HG03558 (cell line): ENCODE results near the gene DAPK2.
"Not testable (repeated sequence)": the region's sequence is repeated elsewhere in the genome, so short reads cannot be mapped to it uniquely, and the experiment has no call there.

Experiments
- ATAC-seq: cut with Tn5 transposase; IDR thresholded peaks from one replicate; pipeline ENCODE4 v1.9.1; 2021; ENCODE audit warnings: moderate number of reproducible peaks; ENCODE audit not compliant: unreplicated experiment; ENCODE audit errors: extremely low read depth

Gene DAPK2

DNA sequence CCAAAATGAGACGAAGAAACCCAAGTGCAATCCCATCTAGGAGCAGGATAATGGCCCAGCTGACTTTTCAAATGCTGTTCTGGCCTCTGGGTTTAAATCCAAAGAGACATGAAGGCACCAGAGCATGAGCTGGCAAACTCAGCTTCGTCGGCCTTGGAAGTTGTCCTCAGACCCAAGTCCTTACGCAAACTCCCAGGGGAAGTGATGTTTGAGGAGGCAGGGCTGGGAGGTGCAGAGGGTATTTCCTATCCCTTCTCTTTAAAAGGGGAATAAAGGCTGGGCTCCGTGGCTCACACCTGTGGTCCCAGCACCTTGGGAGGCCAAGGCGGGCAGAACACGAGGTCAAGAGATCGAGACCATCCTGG lies 143.6 kb downstream of the DAPK2 start:
- ATAC-seq = no peak

DNA sequence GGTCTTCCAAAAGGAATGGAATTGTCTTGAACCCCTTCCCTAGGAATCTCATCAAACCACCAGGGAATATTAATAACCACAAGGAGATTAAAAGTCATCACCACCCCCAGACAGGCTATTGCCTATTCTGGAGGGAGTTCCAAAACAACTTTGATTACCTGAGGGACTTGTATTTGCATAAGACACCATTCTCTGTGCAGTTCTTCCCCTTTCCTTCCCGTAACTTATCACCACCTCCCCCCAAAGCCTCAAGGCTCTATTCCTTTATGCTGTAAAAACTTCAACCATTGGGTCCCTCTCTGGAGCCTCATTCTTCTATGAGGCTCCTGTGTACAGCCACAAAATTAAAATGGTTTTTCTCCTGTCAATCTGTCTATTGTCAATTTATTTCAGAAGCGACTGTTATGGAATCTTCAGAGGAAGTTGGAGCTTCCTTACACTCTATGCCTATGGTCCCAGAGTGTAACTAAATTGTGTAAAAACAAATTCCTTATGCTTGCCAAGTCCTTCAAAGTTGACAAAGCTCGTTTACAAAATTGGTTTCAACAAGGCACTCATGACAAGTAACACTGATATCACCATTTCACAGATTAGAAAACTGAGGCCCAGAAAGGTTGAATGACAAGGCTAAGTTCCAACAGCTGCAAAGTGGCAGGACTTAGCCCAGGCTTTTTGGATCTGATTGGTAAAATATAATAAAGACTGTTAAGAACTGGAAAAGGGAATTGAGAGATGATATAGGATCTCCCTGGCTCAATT lies 144.2 kb downstream of the DAPK2 start:
- ATAC-seq = no peak

DNA sequence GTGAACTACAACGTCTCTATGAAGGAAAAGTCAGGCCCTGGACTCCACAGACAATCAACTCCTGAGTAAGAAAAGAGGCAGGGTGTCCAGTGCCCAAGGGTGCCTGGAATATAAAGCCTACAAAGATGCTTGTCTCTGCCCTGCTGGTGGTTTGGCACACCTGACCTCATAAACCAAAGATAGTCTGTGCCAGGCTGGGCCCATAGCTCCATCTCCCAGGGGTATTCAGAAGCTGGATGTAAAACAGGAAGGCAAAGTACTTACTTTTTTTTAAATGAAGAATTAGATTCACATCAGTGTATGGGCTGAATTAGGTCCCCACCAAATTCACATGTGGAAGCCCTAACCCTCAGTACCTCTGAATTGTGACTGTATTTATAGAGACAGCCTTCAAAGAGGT lies 146.0 kb downstream of the DAPK2 start:
- no peak for ATAC-seq

DNA sequence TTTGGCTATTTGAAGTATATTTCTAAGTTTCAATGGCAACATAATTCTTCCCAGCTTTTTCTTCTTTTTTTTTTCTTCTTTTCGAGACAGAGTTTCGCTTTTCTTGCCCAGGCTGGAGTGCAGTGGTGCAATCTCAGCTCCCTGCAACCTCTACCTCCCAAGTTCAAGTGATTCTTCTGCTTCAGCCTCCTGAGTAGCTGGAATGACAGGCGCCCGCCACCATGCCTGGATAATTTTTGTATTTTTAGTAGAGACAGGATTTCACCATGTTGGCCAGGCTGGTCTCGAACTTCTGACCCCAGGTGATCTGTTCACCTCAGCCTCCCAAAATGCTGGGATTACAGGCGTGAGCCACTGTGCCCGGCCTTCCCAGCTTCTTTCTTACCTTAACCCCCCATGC lies 146.7 kb downstream of the DAPK2 start:
- not testable (repeated sequence) for ATAC-seq

DNA sequence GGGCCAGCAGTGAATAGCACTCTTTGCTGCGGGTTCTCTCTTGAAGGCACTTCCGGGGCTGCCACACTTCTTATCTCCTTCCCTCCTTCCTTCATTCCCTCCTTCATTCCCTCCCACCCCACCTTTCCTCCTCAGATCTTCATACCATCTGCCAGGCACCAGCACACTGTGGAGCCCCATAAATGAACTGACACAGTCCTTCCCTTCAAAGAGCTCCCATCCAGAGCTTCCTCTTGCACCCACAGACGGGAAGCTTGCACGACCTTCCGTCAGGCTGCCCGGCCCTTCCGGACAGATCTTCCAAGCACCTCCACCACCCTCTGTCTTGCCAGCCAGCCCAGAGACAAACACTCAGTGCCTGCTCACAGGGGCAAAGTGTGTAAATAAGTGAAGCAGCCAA lies 147.1 kb downstream of the DAPK2 start:
- ATAC-seq = no peak

DNA sequence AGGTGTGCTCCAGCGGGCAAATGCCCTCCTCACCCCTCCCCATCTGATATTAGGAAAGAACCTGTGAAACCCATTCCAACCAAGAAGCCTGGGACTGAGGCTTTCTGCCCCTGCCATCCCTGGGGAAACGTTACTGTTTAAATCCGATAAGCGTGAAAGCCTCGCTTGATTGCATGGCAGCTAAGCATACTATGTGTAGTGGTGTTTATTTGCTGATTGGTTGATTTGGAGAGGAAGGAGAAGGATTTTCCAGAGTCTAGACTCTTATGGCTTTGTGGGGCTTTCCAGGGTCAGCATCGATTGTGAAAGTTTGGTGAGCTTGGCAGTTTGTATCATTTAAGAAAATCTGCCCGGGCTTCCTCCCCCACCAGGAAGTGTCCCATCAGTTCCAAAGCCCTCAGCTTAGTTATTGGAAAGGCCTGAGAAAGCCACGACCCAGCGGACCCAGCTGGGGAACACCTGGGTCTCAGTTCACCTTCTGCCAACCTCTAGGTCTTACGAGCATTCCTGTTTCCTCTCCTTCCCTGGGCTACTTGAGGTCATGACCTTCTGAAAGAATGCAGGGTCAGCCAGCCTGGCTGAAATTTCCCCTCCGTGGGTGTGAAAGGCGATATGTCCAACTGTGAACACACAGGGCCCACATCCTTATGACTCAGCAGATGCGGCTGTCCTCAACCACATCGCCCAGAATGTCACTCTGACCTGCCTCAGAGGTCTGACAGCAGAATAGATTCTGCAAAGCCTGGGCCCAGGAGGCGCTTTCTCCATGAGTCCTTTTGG lies 149.8 kb downstream of the DAPK2 start:
- peak; percentile 56 for ATAC-seq

DNA sequence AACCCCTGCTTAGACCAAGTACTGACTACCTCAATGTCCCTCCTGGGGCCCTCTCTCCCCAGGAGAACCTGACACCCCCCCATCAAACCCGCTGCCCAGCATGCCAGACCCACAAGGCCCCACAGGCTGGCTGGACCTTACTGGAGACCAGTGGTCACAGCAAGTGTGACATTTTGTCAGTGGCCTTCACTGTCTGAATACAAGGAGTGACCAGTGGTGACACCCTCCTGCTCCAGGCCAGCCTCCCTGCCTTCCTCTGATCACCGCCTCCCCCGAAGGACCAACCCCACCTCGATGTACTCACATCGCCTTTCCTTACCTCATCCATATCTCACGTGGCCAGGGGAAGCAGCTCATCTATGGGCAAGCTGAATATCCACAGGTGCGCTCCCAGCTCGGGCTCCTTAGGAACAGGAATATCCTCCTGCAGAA lies 150.5 kb downstream of the DAPK2 start:
- ATAC-seq = no peak

DNA sequence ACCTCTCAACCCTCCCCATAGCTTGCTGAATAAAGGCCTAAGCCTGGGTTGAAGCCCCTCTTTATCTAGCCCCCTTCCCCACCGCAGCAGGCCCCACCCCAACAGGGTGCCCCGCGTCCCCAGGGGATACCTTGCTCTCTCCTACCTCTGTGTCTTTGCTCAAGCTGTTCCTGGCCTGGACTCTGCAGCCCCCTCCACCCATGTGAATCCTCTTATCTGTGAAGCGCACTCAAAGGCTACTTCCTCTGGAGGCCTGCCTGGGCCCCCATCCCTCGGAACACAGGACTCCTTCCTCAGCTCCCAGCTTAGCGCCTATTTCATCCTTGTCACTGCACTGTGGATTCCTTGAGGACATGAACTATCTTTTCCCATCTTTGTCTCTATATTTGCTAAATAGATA lies 151.1 kb downstream of the DAPK2 start:
- ATAC-seq = no peak

DNA sequence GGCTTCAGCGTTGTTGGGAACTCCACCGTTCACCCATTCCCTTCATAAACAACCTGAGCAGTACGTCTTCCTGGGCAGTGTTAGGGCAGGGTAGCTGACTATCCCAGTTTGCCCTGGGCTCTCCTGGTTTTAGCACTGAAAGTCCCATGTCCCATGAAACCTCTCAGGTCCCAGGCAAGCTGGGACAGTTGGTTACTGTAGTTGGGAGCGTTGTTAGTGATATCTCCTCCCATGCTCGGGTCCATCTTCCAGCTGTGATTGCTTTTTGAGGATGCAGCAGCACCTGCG lies 151.7 kb downstream of the DAPK2 start:
- ATAC-seq = no peak

DNA sequence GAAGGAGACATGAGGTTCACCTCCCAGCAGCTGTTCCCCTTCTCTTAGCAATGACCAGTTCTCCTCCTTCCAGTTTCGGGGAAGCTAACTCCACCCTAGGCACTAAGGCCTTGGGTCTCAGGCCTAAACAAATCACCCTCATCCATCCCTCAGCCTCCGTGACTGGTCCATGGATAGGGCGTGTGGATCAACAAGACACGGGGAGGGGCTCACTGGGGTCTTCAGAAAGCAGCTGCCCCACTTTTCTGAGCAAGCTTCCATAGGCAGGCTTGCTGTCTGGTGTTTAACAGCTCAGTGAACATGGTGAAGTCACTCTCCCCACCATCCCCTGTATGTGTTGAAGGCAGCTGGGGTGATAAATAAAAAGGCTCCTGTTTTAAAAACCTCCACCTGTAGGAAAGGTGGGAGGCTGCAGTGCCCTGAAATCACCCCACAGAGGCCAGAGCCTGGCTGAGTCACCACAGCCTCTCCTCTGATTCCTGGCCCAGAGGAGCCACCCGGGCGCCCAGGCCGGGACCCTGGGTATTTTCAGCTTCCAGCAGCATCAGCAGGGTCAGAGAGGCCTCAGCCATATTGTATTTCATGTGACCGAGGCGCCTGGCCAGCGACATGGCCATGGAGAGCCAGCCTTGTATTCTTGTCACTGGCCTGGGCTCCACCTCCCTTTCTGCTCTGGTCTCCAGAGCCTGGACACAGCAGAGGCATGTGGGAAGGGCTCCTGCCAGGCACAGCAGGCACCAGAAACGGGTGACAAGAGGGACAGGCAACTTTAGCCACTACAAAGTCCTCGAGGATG lies 152.2 kb downstream of the DAPK2 start:
- ATAC-seq = no peak

DNA sequence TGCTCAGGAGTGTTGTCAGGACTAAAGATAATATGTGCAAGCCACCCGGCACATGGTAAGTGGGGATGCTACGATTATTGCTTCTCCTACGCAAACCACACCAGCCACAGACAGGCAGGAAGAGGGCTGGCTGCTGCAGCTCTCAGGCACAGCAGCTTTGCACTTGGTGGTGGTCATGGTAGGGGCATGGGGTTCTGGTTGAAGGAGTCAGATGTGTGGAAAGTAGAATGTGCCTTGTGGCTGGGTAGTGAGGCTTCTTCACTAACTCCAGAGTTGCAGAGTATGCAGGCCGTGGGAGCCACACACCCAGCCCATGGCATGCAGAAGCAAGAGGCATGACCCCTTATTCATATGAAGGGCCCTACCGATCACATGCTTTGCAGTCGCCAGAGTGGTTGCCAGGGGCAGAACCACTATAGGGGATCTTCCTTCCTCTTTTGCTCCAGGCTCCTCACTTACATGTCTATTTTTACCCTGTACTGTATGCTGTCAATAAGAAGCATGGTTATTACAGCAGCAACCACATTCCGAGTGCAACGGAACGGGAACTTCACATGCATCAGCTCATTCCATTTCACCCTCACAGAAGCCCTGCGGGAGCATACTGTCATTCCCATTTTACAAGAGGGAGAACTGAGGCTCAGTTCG lies 153.4 kb downstream of the DAPK2 start:
- ATAC-seq = no peak

DNA sequence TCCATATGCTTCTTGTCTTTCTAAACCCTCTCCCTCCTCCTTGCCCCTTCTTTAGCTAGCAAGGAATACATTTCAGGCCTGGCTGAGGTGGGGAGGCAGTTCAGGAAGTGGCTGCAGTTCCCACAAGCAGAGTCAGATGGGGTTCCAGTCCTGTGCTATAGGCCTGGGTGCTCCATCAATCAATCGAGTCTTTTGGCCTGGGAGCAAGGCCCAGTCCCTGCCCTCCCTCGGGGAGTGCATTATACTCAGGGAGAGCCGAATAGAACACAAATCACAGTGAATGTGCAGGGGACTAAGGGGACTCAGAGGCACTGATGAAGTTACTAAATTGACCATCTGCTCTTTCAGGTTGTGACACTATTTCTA lies 154.5 kb downstream of the DAPK2 start:
- ATAC-seq = no peak

DNA sequence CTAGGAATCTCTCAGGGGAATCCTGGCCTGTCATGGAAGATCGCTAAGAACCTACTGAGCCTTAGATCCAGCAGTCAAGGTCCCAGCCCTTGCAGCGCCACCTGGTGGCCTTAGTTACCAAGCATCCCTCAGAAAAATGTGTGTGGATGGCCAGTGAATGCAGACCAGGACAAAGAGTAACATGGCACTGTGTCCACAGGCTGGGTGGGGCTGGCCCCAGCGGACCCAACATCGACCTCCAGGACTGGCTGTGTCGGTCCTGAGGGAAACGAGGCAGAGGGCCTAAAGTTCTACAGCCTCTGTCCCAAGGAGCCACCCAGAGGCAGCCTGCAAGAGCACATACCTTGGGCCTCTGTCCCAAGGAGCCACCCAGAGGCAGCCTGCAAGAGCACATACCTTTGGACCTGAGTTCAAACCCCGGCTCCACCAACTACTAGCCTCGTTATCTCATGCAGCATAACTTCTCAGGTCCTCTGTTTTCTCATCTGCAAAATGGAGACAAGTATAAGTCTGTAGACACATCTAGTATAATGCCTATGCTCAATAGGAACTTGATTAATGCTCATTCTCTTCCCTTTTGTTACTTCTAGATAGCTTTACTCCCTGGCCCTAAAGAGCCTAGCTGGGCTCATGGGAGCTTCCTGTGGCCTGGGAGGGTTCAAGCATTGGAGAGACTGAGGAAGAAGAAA lies 155.1 kb downstream of the DAPK2 start:
- ATAC-seq = no peak

DNA sequence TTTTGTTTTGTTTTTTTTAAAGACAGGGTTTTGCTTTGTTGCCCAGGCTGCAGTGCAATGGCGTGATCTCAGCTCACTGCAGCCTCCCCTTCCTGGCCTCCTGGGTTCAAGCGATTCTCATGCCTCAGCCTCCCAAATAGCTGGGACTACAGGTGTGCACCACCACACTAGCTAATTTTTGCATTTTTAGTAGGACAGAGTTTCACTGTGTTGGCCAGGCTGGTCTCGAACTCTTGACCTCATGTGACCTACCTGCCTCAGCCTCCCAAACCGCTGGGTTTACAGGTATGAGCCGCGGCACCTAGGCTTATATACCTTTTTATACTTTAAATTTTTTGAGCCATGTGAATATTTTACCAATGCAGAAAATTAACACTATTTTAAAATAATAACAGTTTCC lies 155.7 kb downstream of the DAPK2 start:
- no peak for ATAC-seq

DNA sequence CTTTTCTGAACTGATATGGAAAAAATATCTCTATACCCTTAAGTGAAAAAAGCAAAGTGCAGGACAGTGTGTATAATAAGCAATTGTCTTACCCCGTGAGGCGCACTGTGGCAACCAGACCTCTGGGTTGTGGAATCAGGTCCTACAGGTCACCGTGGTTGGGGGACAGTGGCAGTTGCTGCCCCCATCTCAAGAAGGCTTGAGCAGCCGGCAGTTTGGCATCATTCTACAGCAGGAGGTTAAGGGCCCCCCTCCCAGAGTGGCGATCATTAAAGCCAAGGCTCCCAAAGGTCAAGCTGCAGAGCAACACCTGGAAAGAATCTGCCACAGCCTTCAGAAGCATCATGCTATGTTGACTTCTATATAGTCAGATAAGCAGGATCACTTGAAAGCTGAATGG lies 156.5 kb downstream of the DAPK2 start:
- no peak for ATAC-seq

DNA sequence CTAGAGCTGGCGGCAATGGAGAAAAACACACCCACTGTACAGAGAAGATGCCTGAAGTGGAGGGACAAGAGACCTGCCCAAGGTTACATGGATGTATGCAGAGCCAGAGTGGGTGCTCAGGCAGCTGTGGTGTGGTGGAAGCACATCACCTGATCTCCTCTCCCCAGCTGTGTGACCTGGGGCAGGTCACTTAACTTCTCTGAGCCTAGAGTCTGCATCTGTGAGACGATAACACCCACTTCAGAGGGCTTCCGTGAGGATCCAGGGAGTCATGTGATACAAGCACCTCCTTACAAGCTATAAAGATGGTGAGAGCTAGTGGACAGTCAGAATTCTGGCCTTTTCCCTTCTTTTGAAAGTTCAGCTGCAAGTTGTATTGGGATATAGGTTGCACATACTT lies 157.5 kb downstream of the DAPK2 start:
- no peak for ATAC-seq

DNA sequence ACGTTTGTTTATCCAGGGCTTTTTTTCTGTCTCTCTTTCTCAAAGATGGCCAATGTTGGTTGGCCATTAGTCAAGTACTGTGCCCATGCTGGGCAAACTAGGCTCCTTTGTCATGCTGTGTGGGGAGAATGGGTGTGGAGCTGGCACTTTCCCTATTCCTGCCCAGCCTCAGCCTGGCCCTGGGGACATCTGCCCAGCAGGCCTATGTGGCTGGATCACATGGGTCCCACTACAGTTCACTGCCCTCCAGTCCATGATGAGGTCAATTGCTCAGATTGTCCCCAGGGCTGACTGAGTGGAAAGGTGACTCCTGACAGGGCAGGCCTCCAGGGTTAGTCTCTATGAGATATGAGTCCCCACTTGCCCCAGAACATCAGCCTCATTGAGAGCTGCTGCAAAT lies 158.1 kb downstream of the DAPK2 start:
- no peak for ATAC-seq

DNA sequence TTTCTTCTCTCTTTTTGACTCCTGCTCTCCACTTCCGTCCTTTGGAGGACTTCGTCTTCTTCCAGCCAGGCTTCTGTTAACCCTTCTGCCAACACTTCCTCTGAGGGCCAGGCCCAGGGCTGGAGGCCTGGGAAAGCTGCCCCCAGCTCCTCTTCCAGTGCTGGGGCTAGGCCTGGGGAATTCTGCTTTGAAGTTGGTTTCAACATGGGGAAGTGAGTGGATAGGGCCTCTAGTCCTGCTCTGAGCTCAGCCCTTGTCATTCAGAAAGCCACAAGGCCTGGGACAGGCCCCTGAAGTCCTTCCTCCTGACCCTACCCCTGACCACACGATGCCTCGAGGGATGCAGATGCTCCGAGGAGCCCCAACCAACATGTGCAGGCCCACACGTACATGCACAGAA lies 158.7 kb downstream of the DAPK2 start:
- no peak for ATAC-seq

DNA sequence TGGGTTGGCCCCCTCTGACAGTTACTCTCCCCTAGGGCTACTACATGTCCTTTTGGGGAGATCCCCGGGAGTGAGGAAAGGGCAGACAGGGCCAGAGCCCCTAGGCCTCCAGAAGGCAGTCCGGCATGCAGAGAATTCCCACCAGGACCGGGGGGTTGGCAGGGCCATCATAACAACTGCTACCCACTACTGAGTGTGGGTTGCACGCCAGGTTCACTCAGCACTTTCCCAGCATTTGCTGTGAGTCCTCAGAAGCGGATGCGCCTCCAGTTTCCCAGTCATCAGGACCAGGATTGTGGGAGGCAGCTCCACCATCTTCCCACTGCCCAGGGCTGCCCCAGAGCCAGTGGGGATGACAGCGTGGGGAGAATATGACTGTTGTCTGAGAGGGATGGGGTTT lies 161.3 kb downstream of the DAPK2 start:
- ATAC-seq = no peak

DNA sequence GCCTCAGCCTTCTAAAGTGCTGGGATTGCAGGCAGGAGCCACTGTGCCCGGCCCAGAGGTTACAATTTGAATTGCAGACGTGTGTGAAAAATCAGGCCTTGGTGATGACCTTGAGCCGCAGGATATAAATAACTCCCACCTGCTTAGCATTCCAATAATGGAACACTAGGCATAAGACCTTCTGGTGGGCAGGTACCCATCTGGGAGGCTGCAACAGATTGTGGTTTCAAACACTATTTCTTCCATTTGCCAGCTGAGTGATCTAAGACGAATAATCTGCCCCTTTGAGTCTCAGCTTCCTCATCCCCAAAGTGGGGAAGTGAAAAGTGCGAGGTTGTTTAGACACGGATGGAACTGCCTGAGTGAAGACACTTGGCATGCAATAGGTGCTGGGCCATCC lies 164.9 kb downstream of the DAPK2 start:
- ATAC-seq = no peak
